WTC11 (cell line): ENCODE results near the gene AMD1. TPM values are rescaled to one million over a fixed set of nuclear protein-coding genes. Genes with fewer than 3 reads are reported as not detected.

Experiments used
- ATAC-seq: fragments of 200-7000 bp; cut with Tn5 transposase; 2 replicates; pipeline ENCODE4 v1.10.0; 2021; ENCODE audit warnings: mild to moderate bottlenecking, moderate library complexity
- CTCF ChIA-PET: fragments of 300-600 bp; sonication (Branson Sonifier 250); formaldehyde crosslinking; loops from one replicate; lab custom pipeline; 2021; ENCODE audit warnings: antibody characterized with exemption; lab: Charles Lee
- POLR2A ChIA-PET: fragments of 350-600 bp; sonication (Branson Sonifier 250); formaldehyde crosslinking; loops from one replicate; lab custom pipeline; 2021; ENCODE audit warnings: antibody characterized with exemption; lab: Charles Lee
- DNase-seq: peaks from one replicate; pipeline ENCODE4 v3.0.0; 2021; ENCODE audit warnings: low spot score
- H3K27ac Mint-ChIP-seq: 2 replicates; pipeline ENCODE4 v1.8.0; 2021; ENCODE audit warnings: mixed read lengths
- H3K27me3 Mint-ChIP-seq: 2 replicates; pipeline ENCODE4 v1.8.0; 2021; ENCODE audit warnings: low read depth, mild to moderate bottlenecking, moderate library complexity, mixed read lengths
- H3K36me3 Mint-ChIP-seq: 2 replicates; pipeline ENCODE4 v1.8.0; 2021; ENCODE audit warnings: mixed read lengths
- H3K4me1 Mint-ChIP-seq: 2 replicates; pipeline ENCODE4 v1.8.0; 2022; ENCODE audit warnings: mixed read lengths
- H3K4me3 Mint-ChIP-seq: 2 replicates; pipeline ENCODE4 v1.8.0; 2021; ENCODE audit warnings: mild to moderate bottlenecking, moderate library complexity, mixed read lengths
- H3K9me3 Mint-ChIP-seq: 2 replicates; pipeline ENCODE4 v1.8.0; 2021; ENCODE audit warnings: mixed read lengths
- CREB1 ChIP-seq: sonication (generic); formaldehyde crosslinking; IDR thresholded peaks from 2 replicates; pipeline ENCODE4 v1.8.0; 2023; ENCODE audit warnings: mild to moderate bottlenecking, missing genetic modification reagents
- ELF4 ChIP-seq: sonication (generic); formaldehyde crosslinking; IDR thresholded peaks from 2 replicates; pipeline ENCODE4 v1.8.1; 2022; ENCODE audit warnings: low read depth, mild to moderate bottlenecking, moderate library complexity, missing genetic modification reagents
- EMX1 ChIP-seq: fragments of 250-450 bp; sonication (Bioruptor Pico); IDR thresholded peaks from 2 replicates; pipeline ENCODE4 v1.8.0; 2021; ENCODE audit warnings: mild to moderate bottlenecking
- ESRRA ChIP-seq: sonication (generic); formaldehyde crosslinking; IDR thresholded peaks from 2 replicates; pipeline ENCODE4 v1.8.1; 2022; ENCODE audit warnings: mild to moderate bottlenecking, missing genetic modification reagents, borderline replicate concordance
- FOXK1 ChIP-seq: sonication (generic); formaldehyde crosslinking; IDR thresholded peaks from 2 replicates; pipeline ENCODE4 v1.8.0; 2022; ENCODE audit warnings: mild to moderate bottlenecking, moderate library complexity, missing genetic modification reagents
- GABPB1 ChIP-seq: sonication (generic); formaldehyde crosslinking; IDR thresholded peaks from 2 replicates; pipeline ENCODE4 v1.8.1; 2023; ENCODE audit warnings: mild to moderate bottlenecking, missing genetic modification reagents
- JAZF1 ChIP-seq: fragments of 250-450 bp; sonication (Bioruptor Pico); IDR thresholded peaks from 2 replicates; pipeline ENCODE4 v1.9.0; 2021; ENCODE audit warnings: moderate library complexity, mild to moderate bottlenecking, inconsistent platforms
- KAT7 ChIP-seq: sonication (generic); formaldehyde crosslinking; IDR thresholded peaks from 2 replicates; pipeline ENCODE4 v1.8.1; 2023; ENCODE audit warnings: missing genetic modification reagents, mild to moderate bottlenecking, borderline replicate concordance
- MXD4 ChIP-seq: fragments of 250-450 bp; sonication (Bioruptor Pico); IDR thresholded peaks from 2 replicates; pipeline ENCODE4 v1.8.0; 2021; ENCODE audit warnings: mild to moderate bottlenecking, moderate library complexity, borderline replicate concordance
- NFATC4 ChIP-seq: fragments of 250-450 bp; sonication (Bioruptor Pico); IDR thresholded peaks from 2 replicates; pipeline ENCODE4 v1.9.0; 2021; ENCODE audit warnings: mild to moderate bottlenecking
- RELA ChIP-seq: sonication (generic); formaldehyde crosslinking; IDR thresholded peaks from 2 replicates; pipeline ENCODE4 v1.8.1; 2022; ENCODE audit warnings: missing genetic modification reagents, mild to moderate bottlenecking, borderline replicate concordance
- SP1 ChIP-seq: sonication (generic); formaldehyde crosslinking; conservative IDR thresholded peaks from 2 replicates; pipeline ENCODE4 v1.8.1; 2022; ENCODE audit warnings: missing genetic modification reagents
- TCF7 ChIP-seq: sonication (generic); formaldehyde crosslinking; IDR thresholded peaks from 2 replicates; pipeline ENCODE4 v1.8.0; 2022; ENCODE audit warnings: mild to moderate bottlenecking, low read depth, missing genetic modification reagents, moderate library complexity
- TEAD4 ChIP-seq: sonication (generic); formaldehyde crosslinking; IDR thresholded peaks from 2 replicates; pipeline ENCODE4 v1.8.0; 2022; ENCODE audit warnings: mild to moderate bottlenecking, missing genetic modification reagents
- ZNF121 ChIP-seq: sonication (generic); formaldehyde crosslinking; IDR thresholded peaks from 2 replicates; pipeline ENCODE4 v1.8.0; 2023; ENCODE audit warnings: missing genetic modification reagents
- total RNA-seq: library from RNA; stranded (reverse); gene quantifications from 3 replicates; pipeline ENCODE4 v1.2.3, GENCODE V29; 2021
- TF ChIP-seq, protein P1 (sequence below): sonication (generic); formaldehyde crosslinking; IDR thresholded peaks from 2 replicates; pipeline ENCODE4 v1.8.0; 2022; ENCODE audit warnings: mild to moderate bottlenecking, missing genetic modification reagents
- TF ChIP-seq, protein P2 (sequence below): fragments of 250-450 bp; sonication (Bioruptor Pico); IDR thresholded peaks from 2 replicates; pipeline ENCODE4 v1.9.0; 2021; ENCODE audit warnings: mild to moderate bottlenecking, borderline replicate concordance
- TF ChIP-seq, protein P3 (sequence below): sonication (generic); formaldehyde crosslinking; IDR thresholded peaks from 2 replicates; pipeline ENCODE4 v1.8.0; 2022; ENCODE audit warnings: missing genetic modification reagents
- TF ChIP-seq, protein P4 (sequence below): sonication (generic); formaldehyde crosslinking; IDR thresholded peaks from 2 replicates; pipeline ENCODE4 v1.8.0; 2022; ENCODE audit warnings: mild to moderate bottlenecking, missing genetic modification reagents

Gene AMD1
- total RNA-seq, 1 experiment from 2014 or later = 122 TPM

DNA sequence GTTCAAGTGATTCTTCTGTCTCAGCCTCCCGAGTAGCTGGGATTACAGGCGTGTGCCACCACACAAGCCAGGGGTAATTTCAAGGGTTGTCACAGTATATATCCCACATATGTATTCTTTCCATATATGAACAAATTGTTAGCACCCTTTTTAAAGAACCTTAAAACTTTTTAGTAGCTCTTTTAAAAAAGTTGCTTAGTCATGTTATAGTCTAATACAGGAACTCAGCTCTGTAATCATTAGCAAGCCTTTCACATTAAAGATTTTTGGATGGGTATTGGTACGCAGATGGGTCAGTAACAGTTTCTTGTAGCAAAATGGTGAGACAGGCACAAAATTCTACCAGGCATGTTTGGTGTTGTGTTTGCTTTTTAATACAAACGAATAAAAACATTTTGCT, 10.9 kb downstream of the AMD1 start:
- Mint-ChIP-seq H3K9me3 (no peaks in the 10 kb centered on the region), H3K4me1 (peaks cover 65% of the 10 kb centered on the region), H3K27ac (peak overlapping the region; percentile 83), H3K36me3 (peaks cover 17% of the 10 kb centered on the region), H3K27me3 (no peaks in the 10 kb centered on the region), H3K4me3 (no peak overlapping the region)
- ATAC-seq = no peak
- DNase-seq = no peak
- ChIA-PET CTCF (interaction anchor here (0.7 to 1.2 kb wide), 2 partner anchors 13 to 203 kb away, joined by 3 read pairs; no protein-coding TSS in a partner anchor), POLR2A (interaction anchor here (0.7 to 3.3 kb wide), 4 partner anchors 9 to 70 kb away, joined by 3 to 11 read pairs (median 6); partner anchors contain the start of genes AMD1 and CDK19)
- no peak for TF ChIP-seq ESRRA
- TF ChIP-seq CREB1 = no peak
- no peak for TF ChIP-seq EMX1 (CRISPR knock-in tag)
- TF ChIP-seq, protein P1, sequence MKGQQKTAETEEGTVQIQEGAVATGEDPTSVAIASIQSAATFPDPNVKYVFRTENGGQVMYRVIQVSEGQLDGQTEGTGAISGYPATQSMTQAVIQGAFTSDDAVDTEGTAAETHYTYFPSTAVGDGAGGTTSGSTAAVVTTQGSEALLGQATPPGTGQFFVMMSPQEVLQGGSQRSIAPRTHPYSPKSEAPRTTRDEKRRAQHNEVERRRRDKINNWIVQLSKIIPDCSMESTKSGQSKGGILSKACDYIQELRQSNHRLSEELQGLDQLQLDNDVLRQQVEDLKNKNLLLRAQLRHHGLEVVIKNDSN (CRISPR knock-in tag) = no peak
- TF ChIP-seq RELA (CRISPR knock-in tag) = no peak
- TF ChIP-seq, protein P2, sequence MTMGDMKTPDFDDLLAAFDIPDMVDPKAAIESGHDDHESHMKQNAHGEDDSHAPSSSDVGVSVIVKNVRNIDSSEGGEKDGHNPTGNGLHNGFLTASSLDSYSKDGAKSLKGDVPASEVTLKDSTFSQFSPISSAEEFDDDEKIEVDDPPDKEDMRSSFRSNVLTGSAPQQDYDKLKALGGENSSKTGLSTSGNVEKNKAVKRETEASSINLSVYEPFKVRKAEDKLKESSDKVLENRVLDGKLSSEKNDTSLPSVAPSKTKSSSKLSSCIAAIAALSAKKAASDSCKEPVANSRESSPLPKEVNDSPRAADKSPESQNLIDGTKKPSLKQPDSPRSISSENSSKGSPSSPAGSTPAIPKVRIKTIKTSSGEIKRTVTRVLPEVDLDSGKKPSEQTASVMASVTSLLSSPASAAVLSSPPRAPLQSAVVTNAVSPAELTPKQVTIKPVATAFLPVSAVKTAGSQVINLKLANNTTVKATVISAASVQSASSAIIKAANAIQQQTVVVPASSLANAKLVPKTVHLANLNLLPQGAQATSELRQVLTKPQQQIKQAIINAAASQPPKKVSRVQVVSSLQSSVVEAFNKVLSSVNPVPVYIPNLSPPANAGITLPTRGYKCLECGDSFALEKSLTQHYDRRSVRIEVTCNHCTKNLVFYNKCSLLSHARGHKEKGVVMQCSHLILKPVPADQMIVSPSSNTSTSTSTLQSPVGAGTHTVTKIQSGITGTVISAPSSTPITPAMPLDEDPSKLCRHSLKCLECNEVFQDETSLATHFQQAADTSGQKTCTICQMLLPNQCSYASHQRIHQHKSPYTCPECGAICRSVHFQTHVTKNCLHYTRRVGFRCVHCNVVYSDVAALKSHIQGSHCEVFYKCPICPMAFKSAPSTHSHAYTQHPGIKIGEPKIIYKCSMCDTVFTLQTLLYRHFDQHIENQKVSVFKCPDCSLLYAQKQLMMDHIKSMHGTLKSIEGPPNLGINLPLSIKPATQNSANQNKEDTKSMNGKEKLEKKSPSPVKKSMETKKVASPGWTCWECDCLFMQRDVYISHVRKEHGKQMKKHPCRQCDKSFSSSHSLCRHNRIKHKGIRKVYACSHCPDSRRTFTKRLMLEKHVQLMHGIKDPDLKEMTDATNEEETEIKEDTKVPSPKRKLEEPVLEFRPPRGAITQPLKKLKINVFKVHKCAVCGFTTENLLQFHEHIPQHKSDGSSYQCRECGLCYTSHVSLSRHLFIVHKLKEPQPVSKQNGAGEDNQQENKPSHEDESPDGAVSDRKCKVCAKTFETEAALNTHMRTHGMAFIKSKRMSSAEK (CRISPR knock-in tag) = no peak
- TF ChIP-seq MXD4 = no peak

DNA sequence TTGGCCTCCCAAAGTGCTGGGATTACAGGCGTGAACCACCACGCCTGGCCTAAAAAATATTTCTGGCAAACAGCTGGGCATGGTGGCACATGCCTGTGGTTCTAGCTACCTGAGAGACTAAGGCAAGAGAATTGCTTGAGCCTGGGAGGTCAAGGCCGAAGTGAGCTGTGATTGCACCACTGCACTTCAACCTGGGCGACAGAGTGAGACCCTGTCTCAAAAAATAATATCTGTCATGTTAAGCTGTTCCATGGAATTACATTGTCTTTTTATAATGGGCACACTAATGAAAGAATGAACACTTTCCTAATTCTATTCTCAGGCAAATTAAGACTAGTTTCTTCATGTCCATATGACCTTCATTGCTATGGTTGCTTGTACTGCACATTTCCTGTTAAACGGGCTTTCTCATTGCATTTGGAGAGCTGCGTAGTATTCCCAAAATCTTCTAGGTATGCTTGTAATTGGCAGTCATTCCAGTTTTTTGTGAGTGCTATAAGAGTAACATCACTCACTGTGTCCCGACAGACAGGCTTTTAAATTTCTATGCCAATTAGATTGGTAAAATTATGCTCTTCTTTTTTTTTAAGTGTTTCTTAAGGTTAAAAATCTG, 12.1 kb downstream of the AMD1 start:
- Mint-ChIP-seq H3K9me3 (no peaks in the 10 kb centered on the region), H3K4me3 (no peak overlapping the region), H3K27ac (peak overlapping the region; percentile 83), H3K4me1 (peaks cover 55% of the 10 kb centered on the region), H3K36me3 (peaks cover 26% of the 10 kb centered on the region), H3K27me3 (no peaks in the 10 kb centered on the region)
- ChIA-PET CTCF (interaction anchor here (1.2 kb wide), 1 partner anchor 12 kb away, joined by 3 read pairs; no protein-coding TSS in a partner anchor), POLR2A (interaction anchor here (0.9 to 3.3 kb wide), 3 partner anchors 12 to 207 kb away, joined by 3 to 11 read pairs (median 6); partner anchors contain the start of genes AMD1 and CDK19)
- ATAC-seq = no peak
- DNase-seq = no peak
- TF ChIP-seq SP1 = no peak
- TF ChIP-seq ZNF121 = peak; percentile 85; the same call in 1 of the 2 replicates
- no peak for TF ChIP-seq JAZF1 (CRISPR knock-in tag)

DNA sequence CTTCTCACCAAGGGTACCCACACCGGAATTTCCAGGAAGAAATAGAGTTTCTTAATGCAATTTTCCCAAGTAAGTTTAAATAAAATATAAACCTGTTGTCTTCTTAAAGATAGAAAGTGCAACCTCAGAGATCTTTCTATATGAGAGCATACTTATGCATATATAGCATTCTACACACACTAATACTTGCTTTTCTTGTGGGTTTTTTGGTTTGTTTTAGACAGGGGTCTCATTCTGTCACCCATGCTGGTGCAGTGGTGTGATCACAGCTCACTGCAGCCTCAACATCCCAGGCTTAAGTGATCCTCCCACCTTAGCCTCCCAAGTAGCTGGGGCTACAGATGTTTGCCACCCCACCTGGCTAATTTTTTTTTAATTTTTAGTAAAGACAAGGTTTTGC, 15.7 kb downstream of the AMD1 start:
- H3K27ac Mint-ChIP-seq = no peak overlapping the region
- DNase-seq = no peak
- no peak overlapping the region for H3K4me3 Mint-ChIP-seq
- ChIA-PET CTCF (no interaction called here), POLR2A (interaction anchor here (0.6 kb wide), 1 partner anchor 282 kb away, joined by 3 read pairs; no protein-coding TSS in a partner anchor)
- no peaks in the 10 kb centered on the region for H3K27me3 Mint-ChIP-seq
- ATAC-seq = no peak
- H3K9me3 Mint-ChIP-seq = no peaks in the 10 kb centered on the region
- H3K36me3 Mint-ChIP-seq = peaks cover 59% of the 10 kb centered on the region
- peaks cover 23% of the 10 kb centered on the region for H3K4me1 Mint-ChIP-seq
- TF ChIP-seq, protein P3, sequence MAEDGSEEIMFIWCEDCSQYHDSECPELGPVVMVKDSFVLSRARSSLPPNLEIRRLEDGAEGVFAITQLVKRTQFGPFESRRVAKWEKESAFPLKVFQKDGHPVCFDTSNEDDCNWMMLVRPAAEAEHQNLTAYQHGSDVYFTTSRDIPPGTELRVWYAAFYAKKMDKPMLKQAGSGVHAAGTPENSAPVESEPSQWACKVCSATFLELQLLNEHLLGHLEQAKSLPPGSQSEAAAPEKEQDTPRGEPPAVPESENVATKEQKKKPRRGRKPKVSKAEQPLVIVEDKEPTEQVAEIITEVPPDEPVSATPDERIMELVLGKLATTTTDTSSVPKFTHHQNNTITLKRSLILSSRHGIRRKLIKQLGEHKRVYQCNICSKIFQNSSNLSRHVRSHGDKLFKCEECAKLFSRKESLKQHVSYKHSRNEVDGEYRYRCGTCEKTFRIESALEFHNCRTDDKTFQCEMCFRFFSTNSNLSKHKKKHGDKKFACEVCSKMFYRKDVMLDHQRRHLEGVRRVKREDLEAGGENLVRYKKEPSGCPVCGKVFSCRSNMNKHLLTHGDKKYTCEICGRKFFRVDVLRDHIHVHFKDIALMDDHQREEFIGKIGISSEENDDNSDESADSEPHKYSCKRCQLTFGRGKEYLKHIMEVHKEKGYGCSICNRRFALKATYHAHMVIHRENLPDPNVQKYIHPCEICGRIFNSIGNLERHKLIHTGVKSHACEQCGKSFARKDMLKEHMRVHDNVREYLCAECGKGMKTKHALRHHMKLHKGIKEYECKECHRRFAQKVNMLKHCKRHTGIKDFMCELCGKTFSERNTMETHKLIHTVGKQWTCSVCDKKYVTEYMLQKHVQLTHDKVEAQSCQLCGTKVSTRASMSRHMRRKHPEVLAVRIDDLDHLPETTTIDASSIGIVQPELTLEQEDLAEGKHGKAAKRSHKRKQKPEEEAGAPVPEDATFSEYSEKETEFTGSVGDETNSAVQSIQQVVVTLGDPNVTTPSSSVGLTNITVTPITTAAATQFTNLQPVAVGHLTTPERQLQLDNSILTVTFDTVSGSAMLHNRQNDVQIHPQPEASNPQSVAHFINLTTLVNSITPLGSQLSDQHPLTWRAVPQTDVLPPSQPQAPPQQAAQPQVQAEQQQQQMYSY (CRISPR knock-in tag) = no peak
- TF ChIP-seq, protein P1 (CRISPR knock-in tag) = no peak
- TF ChIP-seq, protein P4, sequence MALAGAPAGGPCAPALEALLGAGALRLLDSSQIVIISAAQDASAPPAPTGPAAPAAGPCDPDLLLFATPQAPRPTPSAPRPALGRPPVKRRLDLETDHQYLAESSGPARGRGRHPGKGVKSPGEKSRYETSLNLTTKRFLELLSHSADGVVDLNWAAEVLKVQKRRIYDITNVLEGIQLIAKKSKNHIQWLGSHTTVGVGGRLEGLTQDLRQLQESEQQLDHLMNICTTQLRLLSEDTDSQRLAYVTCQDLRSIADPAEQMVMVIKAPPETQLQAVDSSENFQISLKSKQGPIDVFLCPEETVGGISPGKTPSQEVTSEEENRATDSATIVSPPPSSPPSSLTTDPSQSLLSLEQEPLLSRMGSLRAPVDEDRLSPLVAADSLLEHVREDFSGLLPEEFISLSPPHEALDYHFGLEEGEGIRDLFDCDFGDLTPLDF (CRISPR knock-in tag) = no peak
- TF ChIP-seq TEAD4 (no peak), KAT7 (CRISPR knock-in tag) (no peak), NFATC4 (CRISPR knock-in tag) (no peak), ELF4 (no peak), FOXK1 (CRISPR knock-in tag) (no peak), TCF7 (CRISPR knock-in tag) (no peak), GABPB1 (CRISPR knock-in tag) (no peak)
